IPS DF 6.9 (cell line): ENCODE results near the gene ABHD18.
"Not testable (repeated sequence)": the region's sequence is repeated elsewhere in the genome, so short reads cannot be mapped to it uniquely, and the experiment has no call there.

Experiments
- DNase-seq: peaks from one replicate; pipeline ENCODE4 v3.0.0-alpha.2; 2013; ENCODE audit warnings: low read depth, low spot score
- H3K27ac ChIP-seq: one replicate; pipeline ENCODE4 v1.5.1; 2013; ENCODE audit warnings: low read length, control low read depth
- H3K27me3 ChIP-seq: 2 replicates; pipeline ENCODE4 v1.6.1; 2013; ENCODE audit warnings: mild to moderate bottlenecking, low read length; ENCODE audit not compliant: control insufficient read depth, insufficient read depth
- H3K36me3 ChIP-seq: 2 replicates; pipeline ENCODE4 v1.6.1; 2013; ENCODE audit warnings: low read length; ENCODE audit not compliant: control insufficient read depth, insufficient read depth
- H3K4me1 ChIP-seq: 2 replicates; pipeline ENCODE4 v1.6.1; 2013; ENCODE audit warnings: low read length; ENCODE audit not compliant: control insufficient read depth, insufficient read depth
- H3K4me3 ChIP-seq: 2 replicates; pipeline ENCODE4 v1.5.1; 2013; ENCODE audit warnings: mild to moderate bottlenecking, low read length
- H3K9me3 ChIP-seq: 2 replicates; pipeline ENCODE4 v1.6.1; 2013; ENCODE audit warnings: low read length, inconsistent platforms; ENCODE audit not compliant: control insufficient read depth, insufficient read depth
- WGBS: extraction: QIAGEN DNeasy Blood & Tissue Kit; methylation state at CpG from one replicate; pipeline ENCODE4 v1.1.7; 2013; ENCODE audit warnings: mixed read lengths, missing lambda C conversion rate; ENCODE audit not compliant: insufficient read length, insufficient coverage; 5-methylcytosine and 5-hydroxymethylcytosine counted together

Gene ABHD18

GRCh38 chr4:128039568-128039967 is 74.4 kb downstream of the ABHD18 start:
- Histone ChIP-seq H3K27me3 (no peaks in the 10 kb centered on the region), H3K9me3 (no peaks in the 10 kb centered on the region), H3K4me1 (no peaks in the 10 kb centered on the region), H3K27ac (no peak overlapping the region), H3K36me3 (no peaks in the 10 kb centered on the region), H3K4me3 (no peak overlapping the region)
- no peak for DNase-seq
- WGBS: no CpG with 5 or more reads among the region's 1 CpG

- DNase-seq, H3K4me3 ChIP-seq, H3K27ac ChIP-seq, H3K9me3 ChIP-seq, H3K4me1 ChIP-seq, H3K36me3 ChIP-seq, H3K27me3 ChIP-seq: not testable (repeated sequence)
- WGBS: no CpG with 5 or more reads among the region's 9 CpGs
Measured at GRCh38 chr4:128047019-128047418, 81.8 kb downstream of the ABHD18 start.

DNA sequence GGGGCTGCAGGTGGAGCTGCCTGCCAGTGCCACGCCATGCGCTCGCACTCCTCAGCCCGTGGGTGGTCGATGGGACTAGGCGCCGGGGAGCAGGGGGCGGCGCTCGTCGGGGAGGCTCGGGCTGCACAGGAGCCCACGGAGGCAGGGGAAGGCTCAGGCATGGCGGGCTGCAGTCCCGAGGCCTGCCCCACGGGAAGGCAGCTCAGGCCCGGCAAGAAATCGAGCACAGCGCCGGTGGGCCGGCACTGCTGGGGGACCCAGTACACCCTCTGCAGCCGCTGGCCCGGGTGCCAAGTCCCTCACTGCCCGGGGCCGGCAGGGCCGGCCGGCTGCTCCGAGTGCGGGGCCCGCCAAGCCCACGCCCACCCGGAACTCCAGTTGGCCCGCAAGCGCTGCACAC is 82.3 kb downstream of the ABHD18 start:
- not testable (repeated sequence) for H3K27me3 ChIP-seq, DNase-seq, H3K9me3 ChIP-seq, H3K4me1 ChIP-seq, H3K36me3 ChIP-seq, H3K4me3 ChIP-seq, H3K27ac ChIP-seq
- no CpG with 5 or more reads among the region's 34 CpGs for WGBS

DNA sequence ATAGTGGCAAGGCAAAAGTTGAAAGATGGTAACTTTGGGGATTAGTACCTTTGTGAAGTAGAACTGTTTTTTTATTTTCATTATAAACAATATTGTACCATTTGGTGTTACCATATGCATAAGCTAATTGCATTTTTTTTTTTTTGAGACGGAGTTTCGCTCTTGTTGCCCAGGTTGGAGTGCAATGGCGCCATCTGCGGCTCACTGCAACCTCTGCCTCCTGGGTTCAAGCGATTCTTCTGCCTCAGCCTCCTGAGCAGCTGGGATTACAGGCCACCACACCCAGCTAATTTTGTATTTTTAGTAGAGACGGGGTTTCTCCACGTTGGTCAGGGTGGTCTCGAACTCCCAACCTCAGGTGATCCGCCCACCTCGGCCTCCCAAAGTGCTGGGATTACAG is 86.0 kb downstream of the ABHD18 start:
- not testable (repeated sequence) for DNase-seq, H3K27me3 ChIP-seq, H3K4me1 ChIP-seq, H3K27ac ChIP-seq, H3K4me3 ChIP-seq, H3K36me3 ChIP-seq, H3K9me3 ChIP-seq
- no CpG with 5 or more reads among the region's 10 CpGs for WGBS

GRCh38 chr4:128054907-128055306 is 89.7 kb downstream of the ABHD18 start:
- not testable (repeated sequence) for H3K27ac ChIP-seq, H3K4me3 ChIP-seq, DNase-seq, H3K4me1 ChIP-seq, H3K9me3 ChIP-seq, H3K36me3 ChIP-seq, H3K27me3 ChIP-seq
- WGBS: no CpG with 5 or more reads among the region's 9 CpGs

DNA sequence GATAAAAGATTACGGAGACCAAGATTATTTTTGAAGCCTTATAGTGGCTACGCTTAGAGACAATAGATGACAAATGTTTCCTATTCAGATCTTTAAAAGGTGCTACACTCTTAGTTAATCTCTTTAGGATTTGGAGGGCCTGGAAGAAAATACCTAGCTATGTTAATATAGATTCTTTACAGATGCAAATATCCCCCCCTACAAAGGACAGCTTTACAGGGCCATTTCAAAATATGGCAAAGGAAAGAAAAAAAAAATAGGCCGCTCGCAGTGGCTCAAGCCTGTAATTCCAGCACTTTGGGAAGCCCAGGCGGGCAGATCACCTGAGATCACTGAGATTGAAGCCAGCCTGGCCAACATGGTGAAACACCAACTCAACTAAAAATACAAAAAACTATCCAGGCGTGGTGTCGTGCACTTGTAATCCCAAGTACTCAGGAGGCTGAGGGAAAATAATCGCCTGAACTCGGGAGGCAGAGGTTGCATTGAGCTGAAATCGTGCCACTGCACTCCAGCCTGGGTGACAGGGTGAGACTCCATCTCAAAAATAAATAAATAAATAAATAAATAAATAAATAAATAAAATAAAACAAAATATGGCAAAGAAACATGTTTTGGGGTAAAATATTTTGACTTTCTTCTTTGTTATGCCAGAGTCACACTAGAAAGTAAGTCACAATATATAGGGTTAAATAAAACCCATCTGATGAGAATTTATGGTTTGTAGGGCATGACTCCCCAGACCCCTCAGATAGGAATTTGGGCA is 90.4 kb downstream of the ABHD18 start:
- WGBS: no CpG with 5 or more reads among the region's 10 CpGs
- not testable (repeated sequence) for H3K9me3 ChIP-seq, H3K4me1 ChIP-seq, H3K36me3 ChIP-seq, DNase-seq, H3K4me3 ChIP-seq, H3K27ac ChIP-seq, H3K27me3 ChIP-seq

DNA sequence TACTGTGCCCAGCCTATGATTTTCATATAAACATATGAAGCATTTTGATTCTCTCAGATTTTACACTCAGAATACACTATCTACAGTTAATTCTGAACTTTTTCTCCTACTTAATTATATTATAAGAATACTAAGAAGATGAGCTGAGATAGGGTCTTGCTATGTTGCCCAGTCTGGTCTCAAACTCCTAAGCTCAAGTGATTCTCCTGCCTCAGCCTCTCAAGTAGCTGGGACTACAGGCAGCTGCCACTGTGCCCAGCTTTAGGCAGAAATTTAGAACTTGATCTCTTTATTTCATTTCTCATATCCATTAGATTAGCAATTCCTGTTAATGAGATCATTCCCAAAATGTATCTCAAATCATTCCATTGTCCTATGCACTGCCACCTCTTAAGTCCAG is 91.2 kb downstream of the ABHD18 start:
- Histone ChIP-seq H3K36me3 (no peaks in the 10 kb centered on the region), H3K4me3 (no peak overlapping the region), H3K4me1 (no peaks in the 10 kb centered on the region), H3K27me3 (no peaks in the 10 kb centered on the region), H3K9me3 (no peaks in the 10 kb centered on the region), H3K27ac (no peak overlapping the region)
- no peak for DNase-seq

DNA sequence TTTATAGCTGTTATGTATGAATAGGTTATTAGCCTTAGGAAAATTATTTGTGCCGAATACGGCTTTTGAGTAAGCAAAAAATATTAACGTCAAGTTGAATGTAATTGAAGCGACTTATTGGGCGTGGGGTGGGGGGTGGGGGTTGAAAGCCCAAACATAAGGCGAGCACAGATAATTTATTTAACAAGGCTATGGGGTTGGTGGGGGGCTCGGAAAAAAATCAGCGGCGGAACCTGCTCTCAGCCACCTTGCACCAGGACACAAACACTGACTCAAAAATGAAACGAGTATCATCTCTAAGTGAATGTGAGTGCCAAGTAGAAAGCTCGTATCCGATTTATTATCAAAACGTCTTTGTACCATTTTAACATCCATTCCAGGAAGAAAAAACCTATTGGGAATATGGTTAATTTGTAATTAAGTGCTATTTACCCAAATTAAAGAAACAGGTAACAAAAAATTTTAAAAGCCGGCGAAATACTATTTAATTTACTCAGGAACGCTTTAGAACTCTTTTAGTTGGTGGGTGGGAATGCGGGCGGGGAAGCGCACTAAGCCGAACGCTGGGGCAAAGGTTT is 95.0 kb downstream of the ABHD18 start:
- WGBS: no CpG with 5 or more reads among the region's 21 CpGs
- no peak for DNase-seq

GRCh38 chr4:128060699-128061565 is 95.7 kb downstream of the ABHD18 start, which contains the start of gene LARP1B:
Gene LARP1B, plus strand, starts transcription at chr4:128061312. Its CDS starts 13,640 bp downstream, at chr4:128074952.
- no peaks in the 10 kb centered on the region for H3K9me3 ChIP-seq
- WGBS: no CpG with 5 or more reads among the region's 112 CpGs
- peak; percentile 67 for DNase-seq

More for the DNA sequence above, 95.0 kb downstream of the ABHD18 start:
- Histone ChIP-seq H3K27me3 (no peaks in the 10 kb centered on the region), H3K27ac (no peak overlapping the region), H3K4me1 (no peaks in the 10 kb centered on the region), H3K9me3 (no peaks in the 10 kb centered on the region), H3K36me3 (no peaks in the 10 kb centered on the region), H3K4me3 (peak overlapping the region; percentile 57; the same call in 1 of the 2 replicates)

GRCh38 chr4:128061566-128062536 is 96.6 kb downstream of the ABHD18 start:
- WGBS: no CpG with 5 or more reads among the region's 101 CpGs
- H3K4me1 ChIP-seq: no peaks in the 10 kb centered on the region
- H3K27ac ChIP-seq: no peak overlapping the region
- no peaks in the 10 kb centered on the region for H3K36me3 ChIP-seq
- no peaks in the 10 kb centered on the region for H3K27me3 ChIP-seq
- H3K4me3 ChIP-seq: peak overlapping the region; percentile 57
- no peak for DNase-seq
- H3K9me3 ChIP-seq: no peaks in the 10 kb centered on the region

More at GRCh38 chr4:128060699-128061565, 95.7 kb downstream of the ABHD18 start, which contains the start of gene LARP1B:
- Histone ChIP-seq H3K27me3 (no peaks in the 10 kb centered on the region), H3K36me3 (no peaks in the 10 kb centered on the region), H3K27ac (no peak within 1 kb of the TSS), H3K4me1 (no peaks in the 10 kb centered on the region), H3K4me3 (peak within 1 kb of the TSS; percentile 57)
